SK-N-SH treated with all-trans-retinoic acid at 6 μM for 48 hours (cell line): ENCODE results near the gene DNMT3A.

ENCODE experiments used
- ATAC-seq: fragments of 200-7000 bp; cut with Tn5 transposase; 3 replicates; pipeline ENCODE4 v1.9.1; 2020; ENCODE audit warnings: mild to moderate bottlenecking, moderate library complexity
- ARNTL ChIP-seq: fragments of 450-650 bp; formaldehyde crosslinking; IDR thresholded peaks from 2 replicates; pipeline ENCODE4 v1.5.0; 2020; ENCODE audit warnings: low read depth, mild to moderate bottlenecking, moderate library complexity, borderline replicate concordance
- BACH2 ChIP-seq: fragments of 250-450 bp; sonication (Bioruptor Pico); IDR thresholded peaks from 2 replicates; pipeline ENCODE4 v1.9.0; 2021; ENCODE audit warnings: mild to moderate bottlenecking, borderline replicate concordance
- CREB5 ChIP-seq: fragments of 250-450 bp; sonication (Bioruptor Pico); IDR thresholded peaks from 2 replicates; pipeline ENCODE4 v1.5.1; 2020; ENCODE audit warnings: low read depth, mild to moderate bottlenecking, moderate library complexity
- CSDC2 ChIP-seq: fragments of 250-450 bp; sonication (Bioruptor Pico); IDR thresholded peaks from 2 replicates; pipeline ENCODE4 v1.5.0; 2020; ENCODE audit warnings: mild to moderate bottlenecking, moderate library complexity
- ESRRG ChIP-seq: fragments of 250-450 bp; sonication (Bioruptor Pico); IDR thresholded peaks from 2 replicates; pipeline ENCODE4 v1.6.1; 2021; ENCODE audit warnings: mild to moderate bottlenecking
- GLIS3 ChIP-seq: fragments of 250-450 bp; sonication (Bioruptor Pico); IDR thresholded peaks from 2 replicates; pipeline ENCODE4 v1.5.0; 2020; ENCODE audit warnings: mild to moderate bottlenecking, moderate library complexity
- ISL1 ChIP-seq: fragments of 250-450 bp; sonication (Bioruptor Pico); IDR thresholded peaks from 2 replicates; pipeline ENCODE4 v2.1.2; 2022; ENCODE audit warnings: mild to moderate bottlenecking, moderate library complexity
- OSR1 ChIP-seq: fragments of 250-450 bp; sonication (Bioruptor Pico); IDR thresholded peaks from 2 replicates; pipeline ENCODE4 v1.8.0; 2022; ENCODE audit warnings: moderate library complexity, mild to moderate bottlenecking, inconsistent platforms
- PATZ1 ChIP-seq: fragments of 250-450 bp; sonication (Bioruptor Pico); IDR thresholded peaks from 2 replicates; pipeline ENCODE4 v1.8.0; 2020; ENCODE audit warnings: mild to moderate bottlenecking, moderate library complexity, borderline replicate concordance
- POU6F1 ChIP-seq: fragments of 250-450 bp; sonication (Bioruptor Pico); IDR thresholded peaks from 2 replicates; pipeline ENCODE4 v1.8.0; 2021; ENCODE audit warnings: low read depth, mild to moderate bottlenecking, moderate library complexity, borderline replicate concordance
- PPARA ChIP-seq: fragments of 250-450 bp; sonication (Bioruptor Pico); IDR thresholded peaks from 2 replicates; pipeline ENCODE4 v1.5.0; 2020; ENCODE audit warnings: mild to moderate bottlenecking, borderline replicate concordance
- RARB ChIP-seq: fragments of 250-450 bp; sonication (Bioruptor Pico); IDR thresholded peaks from 2 replicates; pipeline ENCODE4 v1.8.0; 2021; ENCODE audit warnings: mild to moderate bottlenecking, moderate library complexity
- SNAI2 ChIP-seq: fragments of 250-450 bp; sonication (Bioruptor Pico); IDR thresholded peaks from 2 replicates; pipeline ENCODE4 v1.5.0; 2020; ENCODE audit warnings: mild to moderate bottlenecking, moderate library complexity
- TCF4 ChIP-seq: fragments of 250-450 bp; sonication (Bioruptor Pico); IDR thresholded peaks from 2 replicates; pipeline ENCODE4 v1.8.0; 2021; ENCODE audit warnings: mild to moderate bottlenecking, moderate library complexity, borderline replicate concordance
- TOX ChIP-seq: fragments of 250-450 bp; sonication (Bioruptor Pico); IDR thresholded peaks from 2 replicates; pipeline ENCODE4 v1.8.0; 2021; ENCODE audit warnings: mild to moderate bottlenecking, moderate library complexity, borderline replicate concordance
- ZC3H10 ChIP-seq: fragments of 250-450 bp; sonication (Bioruptor Pico); IDR thresholded peaks from 2 replicates; pipeline ENCODE4 v1.5.1; 2021; ENCODE audit warnings: mild to moderate bottlenecking, moderate library complexity
- ZFP3 ChIP-seq: fragments of 250-450 bp; sonication (Bioruptor Pico); IDR thresholded peaks from 2 replicates; pipeline ENCODE4 v1.5.0; 2020; ENCODE audit warnings: mild to moderate bottlenecking, moderate library complexity
- ZFP30 ChIP-seq: fragments of 450-650 bp; formaldehyde crosslinking; IDR thresholded peaks from 2 replicates; pipeline ENCODE4 v1.5.0; 2022; ENCODE audit warnings: mild to moderate bottlenecking, moderate library complexity
- ZNF70 ChIP-seq: fragments of 450-650 bp; formaldehyde crosslinking; IDR thresholded peaks from 2 replicates; pipeline ENCODE4 v1.5.0; 2020; ENCODE audit warnings: mild to moderate bottlenecking, moderate library complexity
- ZNF8 ChIP-seq: fragments of 450-650 bp; formaldehyde crosslinking; IDR thresholded peaks from 2 replicates; pipeline ENCODE4 v1.5.0; 2020; ENCODE audit warnings: mild to moderate bottlenecking, moderate library complexity

The DNMT3A gene

GRCh38 chr2:25228848-25229278, 112.9 kb downstream of the DNMT3A start:
- ATAC-seq: peak; percentile 95

GRCh38 chr2:25227576-25227975, 114.1 kb downstream of the DNMT3A start:
- no peak for ATAC-seq
- TF ChIP-seq RARB (CRISPR knock-in tag): no peak

More at GRCh38 chr2:25228848-25229278, 112.9 kb downstream of the DNMT3A start:
- TF ChIP-seq PATZ1 (CRISPR knock-in tag): peak; percentile 15; the same call in 1 of the 2 replicates
- 0 out of 2 replicates have a peak, but pooled peaks have one; percentile 42 for TF ChIP-seq GLIS3 (CRISPR knock-in tag)
- 0 out of 2 replicates have a peak, but pooled peaks have one; percentile 36 for TF ChIP-seq CSDC2 (CRISPR knock-in tag)
- no peak for TF ChIP-seq ARNTL (CRISPR knock-in tag)
- TF ChIP-seq, all 23 proteins: peak for 3

GRCh38 chr2:25226827-25227226, 114.9 kb downstream of the DNMT3A start:
- TF ChIP-seq SNAI2 (CRISPR knock-in tag) (no peak), GLIS3 (CRISPR knock-in tag) (no peak), POU6F1 (CRISPR knock-in tag) (no peak), ARNTL (CRISPR knock-in tag) (no peak), ISL1 (CRISPR knock-in tag) (no peak), RARB (CRISPR knock-in tag) (no peak)
- TF ChIP-seq, all 23 proteins: peak for 0
- no peak for ATAC-seq

GRCh38 chr2:25222477-25223121, 119.1 kb downstream of the DNMT3A start:
- ATAC-seq: no peak
- TF ChIP-seq ZFP3 (CRISPR knock-in tag) (no peak), POU6F1 (CRISPR knock-in tag) (no peak), RARB (CRISPR knock-in tag) (no peak), ZNF70 (no peak), GLIS3 (CRISPR knock-in tag) (no peak), TCF4 (no peak), CREB5 (CRISPR knock-in tag) (no peak), OSR1 (CRISPR knock-in tag) (no peak), ZC3H10 (CRISPR knock-in tag) (no peak), BACH2 (CRISPR knock-in tag) (no peak), TOX (CRISPR knock-in tag) (no peak), PATZ1 (CRISPR knock-in tag) (no peak), ARNTL (CRISPR knock-in tag) (no peak), ZNF8 (CRISPR knock-in tag) (no peak), PPARA (no peak), ZFP30 (CRISPR knock-in tag) (no peak), ESRRG (CRISPR knock-in tag) (no peak), SNAI2 (CRISPR knock-in tag) (no peak)
